Stimulated activated CD4-positive, alpha-beta T cell treated with anti-CD3 and anti-CD28 coated beads, Interleukin-12 subunit alpha, Interleukin-12 subunit beta, amount 100 ng/mL, for 48 hours (primary cell): ENCODE measurements around the gene PEX12.
"Not testable (repeated sequence)": the region's sequence is repeated elsewhere in the genome, so short reads cannot be mapped to it uniquely, and the experiment has no call there.

Source experiments
- DNase-seq, 3 donors: peaks; one replicate each; pipeline ENCODE4 v3.0.0-alpha.2; 2020; ENCODE audit warnings: low read depth in 2 of 3, low spot score in 1 of 3

PEX12 gene

GRCh38 chr17:35537601-35538141, 40.7 kb downstream of the PEX12 start, which contains the start of gene SLFN12L:
Gene SLFN12L (minus strand): TSS chr17:35537678. CDS start chr17:35522364, 15,314 bp downstream.
- DNase-seq, result peak in 1 of 3 donors; percentile 34

GRCh38 chr17:35536664-35537171, 41.7 kb downstream of the PEX12 start:
- DNase-seq, result no peak

- DNase-seq, result not testable (repeated sequence)
Observed at GRCh38 chr17:35535406-35535805, 43.0 kb downstream of the PEX12 start.

- DNase-seq, result no peak
Observed at GRCh38 chr17:35534576-35535093, 43.7 kb downstream of the PEX12 start.

- DNase-seq, result no peak
Observed at GRCh38 chr17:35531160-35531559, 47.2 kb downstream of the PEX12 start.

- DNase-seq, result no peak
Observed at GRCh38 chr17:35529866-35530265, 48.5 kb downstream of the PEX12 start.

GRCh38 chr17:35529326-35529725, 49.0 kb downstream of the PEX12 start:
- not testable (repeated sequence) for DNase-seq
